A673 (cell line): ENCODE results near the gene GLMP. TPM values are rescaled to one million over a fixed set of nuclear protein-coding genes. Genes with fewer than 3 reads are reported as not detected.
A peak's percentile ranks its signal among the peaks of the same experiment; 100 is the strongest.

Experiments used
- BruUV-seq: library from RNA; stranded (reverse); fragments of 400-500 nt; replicated peaks from 2 replicates; lab custom pipeline; 2021; lab: Mats Ljungman, UMichigan
- CTCF ChIA-PET: fragments of 300-600 bp; sonication (Branson Sonifier 250); formaldehyde crosslinking; loops from one replicate; lab custom pipeline; 2022; ENCODE audit warnings: antibody characterized with exemption; lab: Charles Lee
- POLR2A ChIA-PET: fragments of 300-600 bp; sonication (Branson Sonifier 250); formaldehyde crosslinking; loops from one replicate; lab custom pipeline; 2022; ENCODE audit warnings: antibody characterized with exemption; ENCODE audit not compliant: low non-redundant PET; lab: Charles Lee
- DNase-seq: peaks from one replicate; pipeline ENCODE4 v3.0.0-alpha.2; 2015; ENCODE audit warnings: low spot score
- H3K27ac ChIP-seq: fragments of 200-600 bp; sonication (generic); 2 replicates; pipeline ENCODE4 v1.5.1; 2016; ENCODE audit warnings: mixed run types, low read depth, mild to moderate bottlenecking, mixed read lengths, antibody characterized with exemption, low read length; ENCODE audit not compliant: poor library complexity, severe bottlenecking
- H3K27me3 ChIP-seq: fragments of 200-600 bp; sonication (generic); replicated peaks from 2 replicates; pipeline ENCODE4 v1.6.1; 2017; ENCODE audit warnings: mixed run types, low read depth, mild to moderate bottlenecking, mixed read lengths, antibody characterized with exemption, low read length; ENCODE audit not compliant: insufficient read depth, poor library complexity
- H3K36me3 ChIP-seq: fragments of 200-600 bp; sonication (generic); 2 replicates; pipeline ENCODE4 v1.6.1; 2016; ENCODE audit warnings: mixed run types, mild to moderate bottlenecking, mixed read lengths, antibody characterized with exemption, low read length; ENCODE audit not compliant: insufficient read depth, poor library complexity, severe bottlenecking
- H3K4me1 ChIP-seq: fragments of 200-600 bp; sonication (generic); 2 replicates; pipeline ENCODE4 v1.6.1; 2017; ENCODE audit warnings: mixed run types, mild to moderate bottlenecking, mixed read lengths, antibody characterized with exemption, low read length; ENCODE audit not compliant: insufficient read depth, poor library complexity, severe bottlenecking
- H3K4me3 ChIP-seq: fragments of 200-600 bp; sonication (generic); 2 replicates; pipeline ENCODE4 v1.5.1; 2016; ENCODE audit warnings: low read depth, mixed run types, mild to moderate bottlenecking, mixed read lengths, low read length; ENCODE audit not compliant: poor library complexity, severe bottlenecking
- H3K9me3 ChIP-seq: fragments of 200-600 bp; sonication (generic); 2 replicates; pipeline ENCODE4 v1.6.1; 2016; ENCODE audit warnings: mixed run types, low read depth, mild to moderate bottlenecking, mixed read lengths, antibody characterized with exemption, low read length; ENCODE audit not compliant: poor library complexity, severe bottlenecking
- CTCF ChIP-seq: fragments of 300-800, 200-600 bp; sonication (generic); conservative IDR thresholded peaks from 2 replicates; pipeline ENCODE4 v1.5.1; 2017; ENCODE audit warnings: low read depth, mild to moderate bottlenecking, antibody characterized with exemption, low read length, moderate library complexity, mixed read lengths
- EZH2 ChIP-seq: fragments of 200-600 bp; sonication (generic); IDR thresholded peaks from 2 replicates; pipeline ENCODE4 v1.6.1; 2017; ENCODE audit warnings: borderline replicate concordance, low read depth, mild to moderate bottlenecking, mixed read lengths, antibody characterized with exemption, low read length; ENCODE audit not compliant: poor library complexity, severe bottlenecking
- intact Hi-C: fragments of 100-400 bp; cut with micrococcal nuclease; formaldehyde crosslinking; loops from one replicate; pipeline ENCODE4 v1.10.0; 2022; ENCODE audit not compliant: unreplicated experiment
- total RNA-seq: library from RNA; stranded (reverse); gene quantifications from 2 replicates; pipeline ENCODE4 v1.2.3, GENCODE V29; 2021

GLMP gene
- total RNA-seq, 1 experiment from 2014 or later, result 30.3 TPM

DNA sequence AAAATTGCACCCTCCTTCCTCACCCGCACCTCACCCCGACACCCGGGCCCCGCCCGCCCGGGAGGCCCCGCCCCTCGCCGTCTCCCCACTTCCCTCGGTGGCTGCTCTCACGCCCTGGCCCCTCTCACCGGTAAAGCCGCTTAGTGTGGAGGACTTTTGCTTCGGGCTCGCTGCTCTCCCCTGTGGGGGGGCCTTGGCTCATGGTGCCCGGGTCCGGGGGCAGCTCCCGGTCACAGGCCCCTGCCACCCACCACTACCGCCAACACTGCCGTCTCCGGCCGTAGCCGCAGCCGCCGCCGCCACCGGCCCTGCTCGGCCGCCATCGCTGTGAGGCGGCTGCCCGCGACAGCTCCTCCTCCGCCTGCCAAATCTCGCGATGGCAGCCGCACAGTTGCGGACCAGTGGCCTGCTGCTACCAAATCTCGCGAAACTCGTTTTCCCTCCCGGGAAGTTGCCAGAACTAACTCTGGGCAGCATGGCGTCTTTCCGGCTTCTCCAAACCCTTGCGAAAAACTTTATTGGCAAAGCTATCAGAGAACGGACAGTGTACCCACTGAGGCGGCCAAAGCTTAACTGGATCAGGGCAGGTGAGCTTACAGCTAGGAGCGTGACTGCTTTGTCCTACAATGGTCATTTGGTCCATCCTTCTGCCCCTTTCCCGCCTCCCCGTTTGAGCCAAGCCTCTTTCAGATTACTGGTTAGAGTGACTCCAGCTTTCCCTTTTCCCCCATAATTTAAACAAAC, 12.8 kb downstream of the GLMP start, which contains the start of gene SMG5:
TSS of gene SMG5 (minus strand) at position 347 of the 744 bp plus-strand sequence. CDS start at position 202, 145 bp downstream.
- H3K9me3 ChIP-seq, result no peaks in the 10 kb centered on the region
- TF ChIP-seq CTCF (no peak), EZH2 (no peak)
- ChIA-PET CTCF (interaction anchor here (0.6 to 0.9 kb wide), 2 partner anchors 57 to 249 kb away, joined by 3 to 4 read pairs; no protein-coding TSS in a partner anchor), POLR2A (interaction anchor here (0.6 to 0.9 kb wide), 2 partner anchors 12 to 176 kb away, joined by 3 read pairs; no protein-coding TSS in a partner anchor)
- no TSS peak for BruUV-seq
- peaks cover 28% of the 10 kb centered on the region for H3K36me3 ChIP-seq
- H3K27ac ChIP-seq, result peak within 1 kb of the TSS; percentile 97
- intact Hi-C loops, result no loop called here
- DNase-seq, result peak; percentile 99
- H3K4me1 ChIP-seq, result peaks cover 8% of the 10 kb centered on the region
- no peaks in the 10 kb centered on the region for H3K27me3 ChIP-seq
- H3K4me3 ChIP-seq, result peak within 1 kb of the TSS; percentile 81

GRCh38 chr1:156281693-156282478, 13.6 kb downstream of the GLMP start:
- Histone ChIP-seq H3K36me3 (peaks cover 36% of the 10 kb centered on the region), H3K9me3 (no peaks in the 10 kb centered on the region), H3K4me3 (peak overlapping the region; percentile 81), H3K27me3 (no peaks in the 10 kb centered on the region), H3K27ac (peak overlapping the region; percentile 97), H3K4me1 (peaks cover 8% of the 10 kb centered on the region)
- TF ChIP-seq EZH2, result no peak
- TF ChIP-seq CTCF, result no peak
- intact Hi-C loops, result no loop called here
- CTCF ChIA-PET, result interaction anchor here (0.6 to 1.1 kb wide), 2 partner anchors 164 to 248 kb away, joined by 3 to 4 read pairs; no protein-coding TSS in a partner anchor
- DNase-seq, result peak; percentile 78
- BruUV-seq, result TSS peak; percentile 41
- POLR2A ChIA-PET, result interaction anchor here (0.6 kb wide), 3 partner anchors 11 to 159 kb away, joined by 3 to 5 read pairs (median 3); no protein-coding TSS in a partner anchor

DNA sequence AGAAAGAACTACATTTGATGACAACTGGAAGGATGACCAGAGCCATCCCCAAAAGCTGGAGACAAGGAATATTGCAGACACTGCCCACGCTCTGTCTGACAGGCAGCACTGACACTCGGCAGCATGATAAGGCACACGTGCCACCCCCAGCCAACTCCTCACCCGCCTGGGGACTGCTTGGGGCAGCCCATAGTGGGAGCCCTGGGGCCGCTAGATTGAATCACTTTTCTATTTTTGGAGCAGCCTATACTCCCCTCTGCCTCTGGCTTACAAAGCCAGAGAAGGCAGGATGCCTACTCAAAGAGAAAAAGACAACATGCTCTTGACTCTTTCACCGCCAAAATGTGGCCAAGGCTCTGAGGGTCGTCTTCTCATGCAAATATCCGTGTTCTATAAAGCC, 14.2 kb downstream of the GLMP start:
- H3K27me3 ChIP-seq, result no peaks in the 10 kb centered on the region
- TF ChIP-seq EZH2 (no peak), CTCF (no peak)
- POLR2A ChIA-PET, result interaction anchor here (0.6 kb wide), 1 partner anchor 159 kb away, joined by 3 read pairs; no protein-coding TSS in a partner anchor

More for the DNA sequence above, 14.2 kb downstream of the GLMP start:
- Histone ChIP-seq H3K4me1 (peaks cover 8% of the 10 kb centered on the region), H3K27ac (peak overlapping the region; percentile 97), H3K9me3 (no peaks in the 10 kb centered on the region), H3K36me3 (peaks cover 42% of the 10 kb centered on the region), H3K4me3 (peak overlapping the region; percentile 81)
- no TSS peak for BruUV-seq
- peak; percentile 52 for DNase-seq
- intact Hi-C loops, result no loop called here
- CTCF ChIA-PET, result interaction anchor here (1.1 kb wide), 1 partner anchor 165 kb away, joined by 3 read pairs; no protein-coding TSS in a partner anchor
